ENCODE data around the gene PRKCI. TPM values are rescaled to one million over a fixed set of nuclear protein-coding genes. Genes with fewer than 3 reads are reported as not detected.

The PRKCI gene
- total RNA-seq, 1 donor from 2014 or later = 43.2 TPM

DNA sequence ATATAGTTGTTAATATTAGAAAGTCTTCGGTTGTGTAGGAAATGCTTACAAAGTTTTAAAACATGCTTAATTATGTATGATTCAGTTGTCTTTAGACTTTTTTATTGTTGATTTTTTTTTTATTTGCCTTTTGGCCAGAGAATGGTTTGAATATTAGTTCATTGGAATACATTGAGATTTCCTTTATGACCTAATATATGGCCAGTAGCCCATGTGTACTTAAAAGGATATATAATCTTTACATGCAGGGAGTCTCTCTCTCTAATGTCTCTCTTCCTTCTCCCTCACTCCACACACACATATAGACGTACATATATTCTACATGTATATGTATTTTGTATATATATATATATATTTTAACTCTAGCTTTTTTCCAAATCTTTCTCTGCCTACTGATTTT lies 68.0 kb downstream of the PRKCI start:
- intact Hi-C loops (cut with DNase I) = no loop called here
- no peak for ATAC-seq
- TF ChIP-seq, protein P1, sequence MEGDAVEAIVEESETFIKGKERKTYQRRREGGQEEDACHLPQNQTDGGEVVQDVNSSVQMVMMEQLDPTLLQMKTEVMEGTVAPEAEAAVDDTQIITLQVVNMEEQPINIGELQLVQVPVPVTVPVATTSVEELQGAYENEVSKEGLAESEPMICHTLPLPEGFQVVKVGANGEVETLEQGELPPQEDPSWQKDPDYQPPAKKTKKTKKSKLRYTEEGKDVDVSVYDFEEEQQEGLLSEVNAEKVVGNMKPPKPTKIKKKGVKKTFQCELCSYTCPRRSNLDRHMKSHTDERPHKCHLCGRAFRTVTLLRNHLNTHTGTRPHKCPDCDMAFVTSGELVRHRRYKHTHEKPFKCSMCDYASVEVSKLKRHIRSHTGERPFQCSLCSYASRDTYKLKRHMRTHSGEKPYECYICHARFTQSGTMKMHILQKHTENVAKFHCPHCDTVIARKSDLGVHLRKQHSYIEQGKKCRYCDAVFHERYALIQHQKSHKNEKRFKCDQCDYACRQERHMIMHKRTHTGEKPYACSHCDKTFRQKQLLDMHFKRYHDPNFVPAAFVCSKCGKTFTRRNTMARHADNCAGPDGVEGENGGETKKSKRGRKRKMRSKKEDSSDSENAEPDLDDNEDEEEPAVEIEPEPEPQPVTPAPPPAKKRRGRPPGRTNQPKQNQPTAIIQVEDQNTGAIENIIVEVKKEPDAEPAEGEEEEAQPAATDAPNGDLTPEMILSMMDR (IDR thresholded peaks at IDR 0.05) = no peak

DNA sequence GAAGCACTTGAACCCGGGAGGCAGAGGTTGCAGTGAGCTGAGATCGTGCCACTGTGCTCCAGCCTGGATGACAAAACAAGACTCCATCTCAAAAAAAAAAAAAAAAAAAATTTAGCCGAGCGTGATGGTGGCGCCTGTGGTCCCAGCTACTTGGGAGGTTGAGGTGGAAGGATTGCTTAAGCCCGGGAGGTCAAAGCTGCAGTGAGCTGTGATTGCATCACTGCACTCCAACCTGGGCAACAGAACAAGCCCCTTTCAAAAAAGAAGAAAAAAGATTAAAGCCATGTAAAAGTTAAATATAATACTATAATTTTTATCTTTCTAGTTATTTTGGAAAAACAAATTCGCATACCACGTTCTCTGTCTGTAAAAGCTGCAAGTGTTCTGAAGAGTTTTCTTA lies 73.4 kb downstream of the PRKCI start:
- Histone ChIP-seq H3K4me1 (no peaks in the 10 kb centered on the region), H3K36me3 (peaks cover 74% of the 10 kb centered on the region), H3K4me3 (no peak overlapping the region), H3K9me3 (no peaks in the 10 kb centered on the region), H3K27me3 (no peaks in the 10 kb centered on the region), H3K27ac (no peak overlapping the region)
- TF ChIP-seq, protein P1 (IDR thresholded peaks at IDR 0.05) = no peak
- intact Hi-C loops (cut with DNase I) = no loop called here
- DNase-seq (no peak), ATAC-seq (no peak)

More for the DNA sequence above, 68.0 kb downstream of the PRKCI start:
- no peaks in the 10 kb centered on the region for H3K4me1 ChIP-seq
- no peak overlapping the region for H3K4me3 ChIP-seq
- no peak overlapping the region for H3K27ac ChIP-seq
- H3K27me3 ChIP-seq = no peaks in the 10 kb centered on the region
- H3K9me3 ChIP-seq = no peaks in the 10 kb centered on the region
- DNase-seq = no peak
- H3K36me3 ChIP-seq = peaks cover 54% of the 10 kb centered on the region

DNA sequence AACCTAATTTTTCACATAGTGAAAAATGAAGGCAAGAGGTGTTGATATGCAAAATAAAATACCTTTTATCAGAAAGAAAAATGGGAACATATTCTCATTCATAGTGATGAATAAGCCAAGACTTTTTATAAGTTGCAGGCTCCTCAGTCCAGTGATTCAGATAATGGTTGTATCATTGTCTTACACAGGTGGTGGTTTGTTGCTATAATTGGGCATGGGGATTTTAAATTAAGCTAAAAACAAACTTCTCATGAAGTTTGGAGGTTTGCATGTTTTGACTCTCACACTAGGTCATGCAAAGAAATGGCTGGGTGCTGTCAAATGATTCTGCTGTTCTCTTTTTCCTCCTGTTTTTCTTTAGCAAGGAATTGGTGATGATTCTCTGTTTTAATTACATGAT lies 74.5 kb downstream of the PRKCI start:
- no peak overlapping the region for H3K27ac ChIP-seq
- no peak overlapping the region for H3K4me3 ChIP-seq
- DNase-seq (no peak), ATAC-seq (no peak)
- H3K27me3 ChIP-seq = no peaks in the 10 kb centered on the region
- peaks cover 70% of the 10 kb centered on the region for H3K36me3 ChIP-seq
- H3K9me3 ChIP-seq = no peaks in the 10 kb centered on the region
- H3K4me1 ChIP-seq = no peaks in the 10 kb centered on the region
- intact Hi-C loops (cut with DNase I) = no loop called here
- TF ChIP-seq, protein P1 (IDR thresholded peaks at IDR 0.05) = no peak

DNA sequence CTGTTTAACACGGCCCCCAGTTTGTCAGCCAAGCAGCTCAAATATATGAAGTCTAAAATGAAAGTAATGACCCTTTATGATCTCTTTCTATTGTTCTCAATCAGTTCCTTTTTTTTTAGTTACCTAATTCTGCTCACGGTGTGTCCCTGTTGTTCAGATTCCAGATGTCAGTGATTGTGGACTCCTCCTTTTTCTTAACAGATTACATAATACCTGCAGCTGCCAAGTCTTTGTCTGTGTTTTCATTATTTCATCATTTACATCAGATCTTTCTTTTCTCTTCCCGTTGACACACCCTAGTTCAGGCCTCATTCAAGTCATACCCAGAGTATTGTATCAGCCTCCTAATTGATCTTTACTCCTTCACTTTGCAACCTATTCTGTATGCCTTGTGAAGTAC lies 79.2 kb downstream of the PRKCI start:
- peaks cover 40% of the 10 kb centered on the region for H3K36me3 ChIP-seq
- TF ChIP-seq, protein P1 (IDR thresholded peaks at IDR 0.05) = no peak
- ATAC-seq = no peak

DNA sequence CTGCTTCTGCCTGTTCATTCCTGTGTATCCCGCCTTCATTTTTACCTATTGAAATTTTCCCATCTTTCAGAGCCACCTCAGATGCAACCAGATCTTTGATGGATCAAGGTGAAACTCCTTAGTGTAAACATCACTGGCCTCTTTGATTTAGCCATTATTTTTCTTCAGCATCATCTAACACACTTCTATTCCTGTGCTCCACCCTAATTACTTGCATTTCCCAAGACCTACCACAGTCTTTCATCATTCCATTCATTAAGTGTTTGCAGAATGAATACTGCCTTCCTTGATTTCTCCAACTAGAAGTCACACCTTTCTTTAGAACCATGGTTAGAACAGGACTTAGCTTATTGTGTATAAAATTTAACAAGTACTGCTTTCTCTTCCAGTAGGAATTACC lies 79.8 kb downstream of the PRKCI start:
- no peak overlapping the region for H3K27ac ChIP-seq
- no peaks in the 10 kb centered on the region for H3K9me3 ChIP-seq
- H3K36me3 ChIP-seq = peaks cover 35% of the 10 kb centered on the region
- H3K4me3 ChIP-seq = no peak overlapping the region
- peak; percentile 39 for ATAC-seq
- DNase-seq = no peak
- intact Hi-C loops (cut with DNase I) = no loop called here
- TF ChIP-seq, protein P1 (IDR thresholded peaks at IDR 0.05) = no peak
- H3K4me1 ChIP-seq = no peaks in the 10 kb centered on the region
- no peaks in the 10 kb centered on the region for H3K27me3 ChIP-seq

More for the DNA sequence above, 79.2 kb downstream of the PRKCI start:
- DNase-seq = no peak
- no peaks in the 10 kb centered on the region for H3K9me3 ChIP-seq
- intact Hi-C loops (cut with DNase I) = no loop called here
- H3K27me3 ChIP-seq = no peaks in the 10 kb centered on the region
- no peak overlapping the region for H3K27ac ChIP-seq
- no peak overlapping the region for H3K4me3 ChIP-seq
- H3K4me1 ChIP-seq = no peaks in the 10 kb centered on the region

DNA sequence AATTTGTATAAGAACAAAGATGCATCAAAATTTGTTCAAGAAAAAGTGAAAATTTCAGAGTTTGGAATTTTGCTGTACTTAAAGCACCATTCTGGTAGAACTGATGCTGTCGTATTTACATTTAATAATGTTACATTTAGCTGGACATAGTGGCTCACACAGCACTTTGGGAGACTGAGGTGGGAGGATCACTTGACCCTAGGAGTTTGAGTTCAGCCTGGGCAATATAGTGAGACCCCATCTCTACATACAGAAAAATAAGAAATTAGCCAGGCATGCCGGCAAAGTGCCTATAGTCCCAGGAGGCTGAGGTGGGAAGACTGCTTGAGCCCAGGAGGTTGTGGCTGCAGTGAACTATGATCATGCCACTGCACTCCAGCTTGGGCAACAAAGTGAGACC lies 83.8 kb downstream of the PRKCI start:
- intact Hi-C loops (cut with DNase I) = no loop called here

More for the DNA sequence above, 83.8 kb downstream of the PRKCI start:
- Histone ChIP-seq H3K36me3 (peaks cover 8% of the 10 kb centered on the region), H3K9me3 (no peaks in the 10 kb centered on the region), H3K27me3 (no peaks in the 10 kb centered on the region), H3K4me3 (no peak overlapping the region), H3K4me1 (no peaks in the 10 kb centered on the region), H3K27ac (no peak overlapping the region)
- ATAC-seq (no peak), DNase-seq (no peak)
- TF ChIP-seq, protein P1 (IDR thresholded peaks at IDR 0.05) = no peak

Data from upper lobe of right lung (tissue), 1 donor.